Esophagus muscularis mucosa (tissue), 4 donors: ENCODE measurements around the gene RAD18.

Source experiments
- EP300 ChIP-seq: sonication (generic); formaldehyde crosslinking; IDR thresholded peaks from one replicate; pipeline ENCODE4 v1.6.1; 2017; ENCODE audit warnings: antibody characterized with exemption
- POLR2A ChIP-seq: fragments of 450-650 bp; IDR thresholded peaks from one replicate; pipeline ENCODE4 v1.6.1; 2017; ENCODE audit warnings: antibody characterized with exemption, moderate library complexity, mild to moderate bottlenecking, low read depth
- POLR2AphosphoS5 ChIP-seq, 2 donors: sonication (generic); formaldehyde crosslinking; IDR thresholded peaks; one replicate each; pipeline ENCODE4 v1.6.1; 2017; ENCODE audit warnings: antibody characterized with exemption in 2 of 2
- TF ChIP-seq, protein P1 (sequence below), 3 experiments: fragments of 200-600 bp in 2 of 3; fragments of 450-650 bp in 1 of 3; sonication (generic) in 2 of 3; IDR thresholded peaks; one replicate each; pipeline ENCODE4 v1.5.1; 2017 to 2019; ENCODE audit warnings: antibody characterized with exemption in 3 of 3, mild to moderate bottlenecking in 2 of 3, moderate library complexity in 1 of 3

DNA sequence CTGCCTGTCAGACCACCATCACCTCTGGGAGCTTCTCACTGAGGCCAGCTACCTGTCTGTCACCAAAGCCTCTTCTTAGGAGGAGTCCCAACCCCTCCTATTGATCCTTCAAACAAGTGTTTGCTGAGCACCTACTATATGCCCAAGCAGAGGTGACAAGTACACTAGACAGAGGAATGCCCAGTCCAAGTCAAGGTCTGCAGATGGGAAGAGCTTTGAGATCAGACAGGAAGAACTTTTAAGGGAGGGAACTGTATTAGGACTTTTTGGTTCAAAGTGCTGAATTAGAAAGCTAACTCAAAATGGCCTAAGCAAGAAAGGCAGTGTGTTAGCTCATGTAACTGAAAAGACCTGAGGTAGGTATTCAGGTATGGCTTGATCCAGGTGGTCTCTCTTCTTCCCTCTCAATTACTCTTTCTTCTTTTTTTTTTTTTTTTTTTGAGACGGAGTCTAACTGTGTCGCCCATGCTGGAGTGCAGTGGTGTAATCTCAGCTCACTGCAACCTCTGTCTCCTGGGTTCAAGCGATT lies 3.6 kb upstream of the RAD18 start:
- TF ChIP-seq, protein P1, sequence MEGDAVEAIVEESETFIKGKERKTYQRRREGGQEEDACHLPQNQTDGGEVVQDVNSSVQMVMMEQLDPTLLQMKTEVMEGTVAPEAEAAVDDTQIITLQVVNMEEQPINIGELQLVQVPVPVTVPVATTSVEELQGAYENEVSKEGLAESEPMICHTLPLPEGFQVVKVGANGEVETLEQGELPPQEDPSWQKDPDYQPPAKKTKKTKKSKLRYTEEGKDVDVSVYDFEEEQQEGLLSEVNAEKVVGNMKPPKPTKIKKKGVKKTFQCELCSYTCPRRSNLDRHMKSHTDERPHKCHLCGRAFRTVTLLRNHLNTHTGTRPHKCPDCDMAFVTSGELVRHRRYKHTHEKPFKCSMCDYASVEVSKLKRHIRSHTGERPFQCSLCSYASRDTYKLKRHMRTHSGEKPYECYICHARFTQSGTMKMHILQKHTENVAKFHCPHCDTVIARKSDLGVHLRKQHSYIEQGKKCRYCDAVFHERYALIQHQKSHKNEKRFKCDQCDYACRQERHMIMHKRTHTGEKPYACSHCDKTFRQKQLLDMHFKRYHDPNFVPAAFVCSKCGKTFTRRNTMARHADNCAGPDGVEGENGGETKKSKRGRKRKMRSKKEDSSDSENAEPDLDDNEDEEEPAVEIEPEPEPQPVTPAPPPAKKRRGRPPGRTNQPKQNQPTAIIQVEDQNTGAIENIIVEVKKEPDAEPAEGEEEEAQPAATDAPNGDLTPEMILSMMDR (IDR thresholded peaks at IDR 0.05) = no peak
- TF ChIP-seq EP300 (no peak), POLR2AphosphoS5 (IDR thresholded peaks at IDR 0.05) (no peak), POLR2A (no peak)
